Measurements from ENCODE around the gene TCF12.

DNA sequence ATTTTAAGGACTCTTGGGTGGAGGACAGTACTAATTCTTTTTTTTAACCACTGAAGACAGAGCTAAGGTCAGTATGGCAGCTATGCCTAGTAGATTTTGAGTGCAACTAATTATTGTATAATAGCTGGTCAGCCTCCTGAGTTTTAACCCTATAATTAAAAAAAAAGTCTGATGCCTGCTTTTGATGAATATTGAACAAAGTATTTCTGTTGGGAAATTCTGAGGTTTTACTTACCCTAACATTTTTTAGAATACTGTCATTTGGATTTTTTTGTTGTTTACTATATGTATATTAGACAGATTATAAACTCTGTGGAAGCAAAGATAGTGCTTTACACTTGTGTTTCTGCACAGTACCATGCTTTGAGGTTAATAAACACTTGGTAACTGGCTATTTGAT, 20.8 kb downstream of the TCF12 start:
- TF ChIP-seq, protein P1, sequence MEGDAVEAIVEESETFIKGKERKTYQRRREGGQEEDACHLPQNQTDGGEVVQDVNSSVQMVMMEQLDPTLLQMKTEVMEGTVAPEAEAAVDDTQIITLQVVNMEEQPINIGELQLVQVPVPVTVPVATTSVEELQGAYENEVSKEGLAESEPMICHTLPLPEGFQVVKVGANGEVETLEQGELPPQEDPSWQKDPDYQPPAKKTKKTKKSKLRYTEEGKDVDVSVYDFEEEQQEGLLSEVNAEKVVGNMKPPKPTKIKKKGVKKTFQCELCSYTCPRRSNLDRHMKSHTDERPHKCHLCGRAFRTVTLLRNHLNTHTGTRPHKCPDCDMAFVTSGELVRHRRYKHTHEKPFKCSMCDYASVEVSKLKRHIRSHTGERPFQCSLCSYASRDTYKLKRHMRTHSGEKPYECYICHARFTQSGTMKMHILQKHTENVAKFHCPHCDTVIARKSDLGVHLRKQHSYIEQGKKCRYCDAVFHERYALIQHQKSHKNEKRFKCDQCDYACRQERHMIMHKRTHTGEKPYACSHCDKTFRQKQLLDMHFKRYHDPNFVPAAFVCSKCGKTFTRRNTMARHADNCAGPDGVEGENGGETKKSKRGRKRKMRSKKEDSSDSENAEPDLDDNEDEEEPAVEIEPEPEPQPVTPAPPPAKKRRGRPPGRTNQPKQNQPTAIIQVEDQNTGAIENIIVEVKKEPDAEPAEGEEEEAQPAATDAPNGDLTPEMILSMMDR (IDR thresholded peaks at IDR 0.05): no peak
- no peak for TF ChIP-seq POLR2A (IDR thresholded peaks at IDR 0.05)
